DOHH2 (cell line): Measurements from ENCODE around the gene SCAMP1.

ENCODE experiments used
- H3F3A ChIP-seq: fragments of 200-600 bp; sonication (generic), shearing (Covaris generic); 2 replicates; pipeline ENCODE4 v1.6.0; 2016; ENCODE audit warnings: antibody characterized with exemption, mild to moderate bottlenecking; ENCODE audit not compliant: control insufficient read depth, insufficient read depth
- H3K27ac ChIP-seq: fragments of 200-600 bp; sonication (generic); 2 replicates; pipeline ENCODE4 v1.5.1; 2014; ENCODE audit warnings: low read depth, mild to moderate bottlenecking, low read length, moderate library complexity
- H3K27me3 ChIP-seq: fragments of 200-600 bp; sonication (generic); 2 replicates; pipeline ENCODE4 v1.6.1; 2014; ENCODE audit warnings: mild to moderate bottlenecking, low read length, mixed read lengths; ENCODE audit not compliant: control insufficient read depth
- H3K36me3 ChIP-seq: fragments of 200-600 bp; sonication (generic); 2 replicates; pipeline ENCODE4 v1.6.1; 2014; ENCODE audit warnings: mild to moderate bottlenecking, low read length, moderate library complexity, mixed read lengths; ENCODE audit not compliant: control insufficient read depth
- H3K4me1 ChIP-seq: fragments of 200-600 bp; sonication (generic); 2 replicates; pipeline ENCODE4 v1.6.1; 2014; ENCODE audit warnings: mild to moderate bottlenecking, low read length, mixed read lengths; ENCODE audit not compliant: control insufficient read depth
- H3K4me2 ChIP-seq: fragments of 200-600 bp; sonication (generic); 2 replicates; pipeline ENCODE4 v1.6.0; 2014; ENCODE audit warnings: mild to moderate bottlenecking, low read length, moderate library complexity
- H3K4me3 ChIP-seq: fragments of 200-600 bp; sonication (generic); 2 replicates; pipeline ENCODE4 v1.5.1; 2014; ENCODE audit warnings: mild to moderate bottlenecking, low read length, mixed read lengths
- H3K79me2 ChIP-seq: fragments of 200-600 bp; sonication (generic); 2 replicates; pipeline ENCODE4 v1.6.1; 2014; ENCODE audit warnings: mild to moderate bottlenecking, low read length, mixed read lengths; ENCODE audit not compliant: control insufficient read depth
- H3K9me2 ChIP-seq: fragments of 200-600 bp; sonication (generic); replicated peaks from 2 replicates; pipeline ENCODE4 v1.6.1; 2014; ENCODE audit warnings: mild to moderate bottlenecking, low read length, mixed read lengths; ENCODE audit not compliant: control insufficient read depth
- H3K9me3 ChIP-seq: fragments of 200-600 bp; sonication (generic); 2 replicates; pipeline ENCODE4 v1.6.1; 2014; ENCODE audit warnings: antibody characterized with exemption, low read length, mixed read lengths; ENCODE audit not compliant: control insufficient read depth, insufficient read depth
- H4K20me1 ChIP-seq: fragments of 200-600 bp; sonication (generic); 2 replicates; pipeline ENCODE4 v1.6.0; 2014; ENCODE audit warnings: low read depth, mild to moderate bottlenecking, antibody characterized with exemption, low read length, moderate library complexity; ENCODE audit not compliant: control insufficient read depth, insufficient read depth
- CTCF ChIP-seq: fragments of 200-600 bp; sonication (generic); IDR thresholded peaks from one replicate; pipeline ENCODE4 v1.5.1; 2014; ENCODE audit warnings: antibody characterized with exemption, mild to moderate bottlenecking, low read depth, low read length; ENCODE audit not compliant: poor library complexity, severe bottlenecking
- EZH2phosphoT487 ChIP-seq: fragments of 200-600 bp; sonication (generic); IDR thresholded peaks from 2 replicates; pipeline ENCODE4 v1.6.1; 2017; ENCODE audit warnings: borderline replicate concordance, mild to moderate bottlenecking, antibody characterized with exemption, low read length, moderate library complexity, mixed read lengths

Gene SCAMP1

GRCh38 chr5:78359831-78360673 is at the start of gene SCAMP1:
TSS of gene SCAMP1 (plus strand) at chr5:78360617. CDS start at chr5:78360672, 55 bp downstream.
- H3K27me3 ChIP-seq: no peaks in the 10 kb centered on the region
- peaks cover 12% of the 10 kb centered on the region for H3F3A ChIP-seq
- TF ChIP-seq CTCF (no peak), EZH2phosphoT487 (no peak)
- H3K9me2 ChIP-seq: no peaks in the 10 kb centered on the region
- H3K27ac ChIP-seq: peak within 1 kb of the TSS; percentile 94
- peak within 1 kb of the TSS; percentile 96 for H3K4me2 ChIP-seq
- peaks cover 10% of the 10 kb centered on the region for H3K36me3 ChIP-seq
- no peaks in the 10 kb centered on the region for H3K9me3 ChIP-seq
- H3K4me1 ChIP-seq: peaks cover 25% of the 10 kb centered on the region
- H3K4me3 ChIP-seq: peak within 1 kb of the TSS; percentile 97
- no peaks in the 10 kb centered on the region for H4K20me1 ChIP-seq
- H3K79me2 ChIP-seq: peaks cover 59% of the 10 kb centered on the region

- Histone ChIP-seq H3K27ac (no peak overlapping the region), H3K36me3 (no peaks in the 10 kb centered on the region), H3K27me3 (no peaks in the 10 kb centered on the region), H4K20me1 (no peaks in the 10 kb centered on the region), H3K4me1 (no peaks in the 10 kb centered on the region), H3K79me2 (no peaks in the 10 kb centered on the region), H3K9me3 (no peaks in the 10 kb centered on the region), H3K9me2 (no peaks in the 10 kb centered on the region), H3K4me3 (no peak overlapping the region), H3F3A (no peaks in the 10 kb centered on the region), H3K4me2 (no peak overlapping the region)
- TF ChIP-seq CTCF (no peak), EZH2phosphoT487 (no peak)
Measured at GRCh38 chr5:78317515-78317914, 42.9 kb upstream of the SCAMP1 start.

- no peaks in the 10 kb centered on the region for H4K20me1 ChIP-seq
- no peaks in the 10 kb centered on the region for H3K4me1 ChIP-seq
- H3K4me2 ChIP-seq: no peak overlapping the region
- H3F3A ChIP-seq: no peaks in the 10 kb centered on the region
- TF ChIP-seq CTCF: no peak
- TF ChIP-seq EZH2phosphoT487: no peak
- no peaks in the 10 kb centered on the region for H3K9me3 ChIP-seq
- H3K79me2 ChIP-seq: no peaks in the 10 kb centered on the region
- no peak overlapping the region for H3K27ac ChIP-seq
- H3K9me2 ChIP-seq: no peaks in the 10 kb centered on the region
- no peaks in the 10 kb centered on the region for H3K36me3 ChIP-seq
- no peaks in the 10 kb centered on the region for H3K27me3 ChIP-seq
- H3K4me3 ChIP-seq: no peak overlapping the region
Measured at GRCh38 chr5:78318337-78318736, 42.1 kb upstream of the SCAMP1 start.
